ENCODE measurements around the gene RNASE13.

DNA sequence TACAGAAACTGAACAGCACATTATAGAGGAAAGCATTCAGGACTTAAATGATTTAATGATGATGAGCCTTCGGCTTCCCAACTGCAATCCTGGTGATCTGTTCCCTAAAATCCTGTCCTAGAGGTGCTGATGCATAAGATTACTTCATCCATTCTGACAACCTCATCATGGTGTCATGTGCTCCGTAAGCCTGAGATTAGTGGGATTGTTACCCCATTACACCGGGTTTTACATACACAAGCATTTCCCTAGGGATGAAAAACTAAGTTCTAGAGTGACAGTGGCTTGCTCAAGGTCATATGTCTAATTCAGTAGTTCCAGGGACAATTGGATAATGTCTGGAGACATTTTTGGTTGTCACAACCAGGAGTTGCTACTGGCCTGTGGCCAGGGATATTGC is 2.5 kb upstream of the RNASE13 start:
- TF ChIP-seq GATA3 (IDR thresholded peaks at IDR 0.05; ENCODE audit: low read depth, low read length) (no peak), GATA2 (IDR thresholded peaks at IDR 0.05; ENCODE audit: low read depth, low read length) (no peak)

Measured in SH-SY5Y (cell line).